Measurements from ENCODE around the gene ORMDL1. TPM values are rescaled to one million over a fixed set of nuclear protein-coding genes. Genes with fewer than 3 reads are reported as not detected.

ORMDL1 gene
- total and polyA plus RNA-seq, 2 experiments from 2014 or later = 50.5 to 84.2 TPM

DNA sequence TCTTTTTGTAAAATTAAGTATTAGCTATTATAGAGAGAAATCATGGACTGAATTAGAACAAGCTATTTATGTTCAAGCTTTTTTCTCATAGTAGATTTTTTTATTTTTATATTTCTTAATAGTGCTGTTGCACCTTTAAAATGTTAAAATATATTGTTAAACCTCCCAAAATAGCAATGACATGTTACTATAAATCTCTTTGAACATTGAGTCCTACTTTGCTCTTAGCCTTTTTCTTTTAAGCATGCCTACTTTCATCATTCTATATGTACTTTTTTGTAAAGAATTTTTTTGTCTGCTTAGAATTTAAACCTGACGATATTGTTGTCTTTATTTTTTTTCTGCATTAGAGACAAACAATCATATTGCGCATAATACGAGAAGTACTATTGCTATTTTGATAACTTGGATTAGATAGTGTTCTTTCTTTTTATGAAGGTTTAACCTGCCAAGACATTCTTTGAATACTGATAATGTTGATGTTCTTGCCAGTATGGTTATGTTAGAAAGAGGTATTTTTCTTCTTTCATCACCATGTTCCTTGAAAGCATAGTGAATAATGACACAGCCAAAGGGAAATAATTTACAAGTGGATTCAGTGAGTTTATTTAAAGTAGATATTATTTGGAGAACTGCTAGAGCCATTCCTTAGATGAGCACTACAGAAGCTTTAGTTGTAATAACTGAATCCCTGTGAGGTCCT is 40.7 kb upstream of the ORMDL1 start:
- no peaks in the 10 kb centered on the region for H3K9me2 ChIP-seq (ENCODE audit: insufficient read depth)
- Mint-ChIP-seq H3K36me3 (ENCODE audit: low read depth) (peaks cover 3% of the 10 kb centered on the region), H3K27ac (no peak overlapping the region), H3K9me3 (no peaks in the 10 kb centered on the region), H3K4me3 (no peak overlapping the region), H3K4me1 (peaks cover 10% of the 10 kb centered on the region), H3K27me3 (ENCODE audit: insufficient read depth, low read depth, poor library complexity) (no peaks in the 10 kb centered on the region)
- peaks cover 5% of the 10 kb centered on the region; the same call in 1 of the 2 replicates for H4K20me1 ChIP-seq (replicated peaks; ENCODE audit: insufficient read depth)
- TF ChIP-seq, protein P1, sequence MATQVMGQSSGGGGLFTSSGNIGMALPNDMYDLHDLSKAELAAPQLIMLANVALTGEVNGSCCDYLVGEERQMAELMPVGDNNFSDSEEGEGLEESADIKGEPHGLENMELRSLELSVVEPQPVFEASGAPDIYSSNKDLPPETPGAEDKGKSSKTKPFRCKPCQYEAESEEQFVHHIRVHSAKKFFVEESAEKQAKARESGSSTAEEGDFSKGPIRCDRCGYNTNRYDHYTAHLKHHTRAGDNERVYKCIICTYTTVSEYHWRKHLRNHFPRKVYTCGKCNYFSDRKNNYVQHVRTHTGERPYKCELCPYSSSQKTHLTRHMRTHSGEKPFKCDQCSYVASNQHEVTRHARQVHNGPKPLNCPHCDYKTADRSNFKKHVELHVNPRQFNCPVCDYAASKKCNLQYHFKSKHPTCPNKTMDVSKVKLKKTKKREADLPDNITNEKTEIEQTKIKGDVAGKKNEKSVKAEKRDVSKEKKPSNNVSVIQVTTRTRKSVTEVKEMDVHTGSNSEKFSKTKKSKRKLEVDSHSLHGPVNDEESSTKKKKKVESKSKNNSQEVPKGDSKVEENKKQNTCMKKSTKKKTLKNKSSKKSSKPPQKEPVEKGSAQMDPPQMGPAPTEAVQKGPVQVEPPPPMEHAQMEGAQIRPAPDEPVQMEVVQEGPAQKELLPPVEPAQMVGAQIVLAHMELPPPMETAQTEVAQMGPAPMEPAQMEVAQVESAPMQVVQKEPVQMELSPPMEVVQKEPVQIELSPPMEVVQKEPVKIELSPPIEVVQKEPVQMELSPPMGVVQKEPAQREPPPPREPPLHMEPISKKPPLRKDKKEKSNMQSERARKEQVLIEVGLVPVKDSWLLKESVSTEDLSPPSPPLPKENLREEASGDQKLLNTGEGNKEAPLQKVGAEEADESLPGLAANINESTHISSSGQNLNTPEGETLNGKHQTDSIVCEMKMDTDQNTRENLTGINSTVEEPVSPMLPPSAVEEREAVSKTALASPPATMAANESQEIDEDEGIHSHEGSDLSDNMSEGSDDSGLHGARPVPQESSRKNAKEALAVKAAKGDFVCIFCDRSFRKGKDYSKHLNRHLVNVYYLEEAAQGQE (IDR thresholded peaks at IDR 0.05; ENCODE audit: unreplicated experiment) = no peak
- TF ChIP-seq ZNF114 (CRISPR knock-in tag; IDR thresholded peaks at IDR 0.05) (no peak), STAT1 (IDR thresholded peaks at IDR 0.05; ENCODE audit: unreplicated experiment) (no peak), NANOG (IDR thresholded peaks at IDR 0.05; ENCODE audit: borderline replicate concordance) (no peak), POLR2AphosphoS5 (IDR thresholded peaks at IDR 0.05; ENCODE audit: low read depth) (no peak), CREB1 (CRISPR knock-in tag; IDR thresholded peaks at IDR 0.05; ENCODE audit: low read depth) (no peak), ZNF331 (CRISPR knock-in tag; IDR thresholded peaks at IDR 0.05; ENCODE audit: low read depth) (no peak), EZH2 (IDR thresholded peaks at IDR 0.05; ENCODE audit: low read depth, unreplicated experiment) (no peak), JUNB (IDR thresholded peaks at IDR 0.05; ENCODE audit: unreplicated experiment) (no peak), EZH2phosphoT487 (IDR thresholded peaks at IDR 0.05; ENCODE audit: unreplicated experiment) (no peak)
- TF ChIP-seq, protein P2, sequence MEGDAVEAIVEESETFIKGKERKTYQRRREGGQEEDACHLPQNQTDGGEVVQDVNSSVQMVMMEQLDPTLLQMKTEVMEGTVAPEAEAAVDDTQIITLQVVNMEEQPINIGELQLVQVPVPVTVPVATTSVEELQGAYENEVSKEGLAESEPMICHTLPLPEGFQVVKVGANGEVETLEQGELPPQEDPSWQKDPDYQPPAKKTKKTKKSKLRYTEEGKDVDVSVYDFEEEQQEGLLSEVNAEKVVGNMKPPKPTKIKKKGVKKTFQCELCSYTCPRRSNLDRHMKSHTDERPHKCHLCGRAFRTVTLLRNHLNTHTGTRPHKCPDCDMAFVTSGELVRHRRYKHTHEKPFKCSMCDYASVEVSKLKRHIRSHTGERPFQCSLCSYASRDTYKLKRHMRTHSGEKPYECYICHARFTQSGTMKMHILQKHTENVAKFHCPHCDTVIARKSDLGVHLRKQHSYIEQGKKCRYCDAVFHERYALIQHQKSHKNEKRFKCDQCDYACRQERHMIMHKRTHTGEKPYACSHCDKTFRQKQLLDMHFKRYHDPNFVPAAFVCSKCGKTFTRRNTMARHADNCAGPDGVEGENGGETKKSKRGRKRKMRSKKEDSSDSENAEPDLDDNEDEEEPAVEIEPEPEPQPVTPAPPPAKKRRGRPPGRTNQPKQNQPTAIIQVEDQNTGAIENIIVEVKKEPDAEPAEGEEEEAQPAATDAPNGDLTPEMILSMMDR (conservative IDR thresholded peaks at IDR 0.05; ENCODE audit: low read depth in 2 of 2) = no peak
- TF ChIP-seq, protein P3, sequence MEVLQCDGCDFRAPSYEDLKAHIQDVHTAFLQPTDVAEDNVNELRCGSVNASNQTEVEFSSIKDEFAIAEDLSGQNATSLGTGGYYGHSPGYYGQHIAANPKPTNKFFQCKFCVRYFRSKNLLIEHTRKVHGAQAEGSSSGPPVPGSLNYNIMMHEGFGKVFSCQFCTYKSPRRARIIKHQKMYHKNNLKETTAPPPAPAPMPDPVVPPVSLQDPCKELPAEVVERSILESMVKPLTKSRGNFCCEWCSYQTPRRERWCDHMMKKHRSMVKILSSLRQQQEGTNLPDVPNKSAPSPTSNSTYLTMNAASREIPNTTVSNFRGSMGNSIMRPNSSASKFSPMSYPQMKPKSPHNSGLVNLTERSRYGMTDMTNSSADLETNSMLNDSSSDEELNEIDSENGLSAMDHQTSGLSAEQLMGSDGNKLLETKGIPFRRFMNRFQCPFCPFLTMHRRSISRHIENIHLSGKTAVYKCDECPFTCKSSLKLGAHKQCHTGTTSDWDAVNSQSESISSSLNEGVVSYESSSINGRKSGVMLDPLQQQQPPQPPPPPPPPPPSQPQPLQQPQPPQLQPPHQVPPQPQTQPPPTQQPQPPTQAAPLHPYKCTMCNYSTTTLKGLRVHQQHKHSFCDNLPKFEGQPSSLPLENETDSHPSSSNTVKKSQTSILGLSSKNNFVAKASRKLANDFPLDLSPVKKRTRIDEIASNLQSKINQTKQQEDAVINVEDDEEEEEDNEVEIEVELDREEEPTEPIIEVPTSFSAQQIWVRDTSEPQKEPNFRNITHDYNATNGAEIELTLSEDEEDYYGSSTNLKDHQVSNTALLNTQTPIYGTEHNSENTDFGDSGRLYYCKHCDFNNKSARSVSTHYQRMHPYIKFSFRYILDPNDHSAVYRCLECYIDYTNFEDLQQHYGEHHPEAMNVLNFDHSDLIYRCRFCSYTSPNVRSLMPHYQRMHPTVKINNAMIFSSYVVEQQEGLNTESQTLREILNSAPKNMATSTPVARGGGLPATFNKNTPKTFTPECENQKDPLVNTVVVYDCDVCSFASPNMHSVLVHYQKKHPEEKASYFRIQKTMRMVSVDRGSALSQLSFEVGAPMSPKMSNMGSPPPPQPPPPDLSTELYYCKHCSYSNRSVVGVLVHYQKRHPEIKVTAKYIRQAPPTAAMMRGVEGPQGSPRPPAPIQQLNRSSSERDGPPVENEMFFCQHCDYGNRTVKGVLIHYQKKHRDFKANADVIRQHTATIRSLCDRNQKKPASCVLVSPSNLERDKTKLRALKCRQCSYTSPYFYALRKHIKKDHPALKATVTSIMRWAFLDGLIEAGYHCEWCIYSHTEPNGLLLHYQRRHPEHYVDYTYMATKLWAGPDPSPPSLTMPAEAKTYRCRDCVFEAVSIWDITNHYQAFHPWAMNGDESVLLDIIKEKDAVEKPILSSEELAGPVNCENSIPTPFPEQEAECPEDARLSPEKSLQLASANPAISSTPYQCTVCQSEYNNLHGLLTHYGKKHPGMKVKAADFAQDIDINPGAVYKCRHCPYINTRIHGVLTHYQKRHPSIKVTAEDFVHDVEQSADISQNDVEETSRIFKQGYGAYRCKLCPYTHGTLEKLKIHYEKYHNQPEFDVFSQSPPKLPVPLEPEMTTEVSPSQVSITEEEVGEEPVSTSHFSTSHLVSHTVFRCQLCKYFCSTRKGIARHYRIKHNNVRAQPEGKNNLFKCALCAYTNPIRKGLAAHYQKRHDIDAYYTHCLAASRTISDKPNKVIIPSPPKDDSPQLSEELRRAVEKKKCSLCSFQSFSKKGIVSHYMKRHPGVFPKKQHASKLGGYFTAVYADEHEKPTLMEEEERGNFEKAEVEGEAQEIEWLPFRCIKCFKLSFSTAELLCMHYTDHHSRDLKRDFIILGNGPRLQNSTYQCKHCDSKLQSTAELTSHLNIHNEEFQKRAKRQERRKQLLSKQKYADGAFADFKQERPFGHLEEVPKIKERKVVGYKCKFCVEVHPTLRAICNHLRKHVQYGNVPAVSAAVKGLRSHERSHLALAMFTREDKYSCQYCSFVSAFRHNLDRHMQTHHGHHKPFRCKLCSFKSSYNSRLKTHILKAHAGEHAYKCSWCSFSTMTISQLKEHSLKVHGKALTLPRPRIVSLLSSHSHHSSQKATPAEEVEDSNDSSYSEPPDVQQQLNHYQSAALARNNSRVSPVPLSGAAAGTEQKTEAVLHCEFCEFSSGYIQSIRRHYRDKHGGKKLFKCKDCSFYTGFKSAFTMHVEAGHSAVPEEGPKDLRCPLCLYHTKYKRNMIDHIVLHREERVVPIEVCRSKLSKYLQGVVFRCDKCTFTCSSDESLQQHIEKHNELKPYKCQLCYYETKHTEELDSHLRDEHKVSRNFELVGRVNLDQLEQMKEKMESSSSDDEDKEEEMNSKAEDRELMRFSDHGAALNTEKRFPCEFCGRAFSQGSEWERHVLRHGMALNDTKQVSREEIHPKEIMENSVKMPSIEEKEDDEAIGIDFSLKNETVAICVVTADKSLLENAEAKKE (CRISPR knock-in tag; IDR thresholded peaks at IDR 0.05) = no peak
- TF ChIP-seq, protein P4, sequence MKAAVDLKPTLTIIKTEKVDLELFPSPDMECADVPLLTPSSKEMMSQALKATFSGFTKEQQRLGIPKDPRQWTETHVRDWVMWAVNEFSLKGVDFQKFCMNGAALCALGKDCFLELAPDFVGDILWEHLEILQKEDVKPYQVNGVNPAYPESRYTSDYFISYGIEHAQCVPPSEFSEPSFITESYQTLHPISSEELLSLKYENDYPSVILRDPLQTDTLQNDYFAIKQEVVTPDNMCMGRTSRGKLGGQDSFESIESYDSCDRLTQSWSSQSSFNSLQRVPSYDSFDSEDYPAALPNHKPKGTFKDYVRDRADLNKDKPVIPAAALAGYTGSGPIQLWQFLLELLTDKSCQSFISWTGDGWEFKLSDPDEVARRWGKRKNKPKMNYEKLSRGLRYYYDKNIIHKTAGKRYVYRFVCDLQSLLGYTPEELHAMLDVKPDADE (IDR thresholded peaks at IDR 0.05) = no peak
- no peaks in the 10 kb centered on the region for H3F3A ChIP-seq (replicated peaks; ENCODE audit: low read depth)
- no peak overlapping the region for H3K4me2 ChIP-seq
- H3K4me3 ChIP-seq = no peak overlapping the region
- ATAC-seq = no peak
- H3K27me3 ChIP-seq (ENCODE audit: insufficient read depth) = no peaks in the 10 kb centered on the region
- no peak overlapping the region for H3K27ac ChIP-seq (ENCODE audit: low read depth)
- DNase-seq (ENCODE audit: low spot score) = no peak
- no peaks in the 10 kb centered on the region for H3K36me3 ChIP-seq (ENCODE audit: insufficient read depth)
- no peak overlapping the region for H2AFZ ChIP-seq
- H3K79me2 ChIP-seq (replicated peaks; ENCODE audit: insufficient read depth) = 0 out of 2 replicates have a peak, but pooled peaks cover 14% of the 10 kb centered on the region
- no peaks in the 10 kb centered on the region for H3K4me1 ChIP-seq (ENCODE audit: insufficient read depth)

Measured in GM23338 (cell line).